Measurements from ENCODE around the gene EPS8L2.

Gene EPS8L2

DNA sequence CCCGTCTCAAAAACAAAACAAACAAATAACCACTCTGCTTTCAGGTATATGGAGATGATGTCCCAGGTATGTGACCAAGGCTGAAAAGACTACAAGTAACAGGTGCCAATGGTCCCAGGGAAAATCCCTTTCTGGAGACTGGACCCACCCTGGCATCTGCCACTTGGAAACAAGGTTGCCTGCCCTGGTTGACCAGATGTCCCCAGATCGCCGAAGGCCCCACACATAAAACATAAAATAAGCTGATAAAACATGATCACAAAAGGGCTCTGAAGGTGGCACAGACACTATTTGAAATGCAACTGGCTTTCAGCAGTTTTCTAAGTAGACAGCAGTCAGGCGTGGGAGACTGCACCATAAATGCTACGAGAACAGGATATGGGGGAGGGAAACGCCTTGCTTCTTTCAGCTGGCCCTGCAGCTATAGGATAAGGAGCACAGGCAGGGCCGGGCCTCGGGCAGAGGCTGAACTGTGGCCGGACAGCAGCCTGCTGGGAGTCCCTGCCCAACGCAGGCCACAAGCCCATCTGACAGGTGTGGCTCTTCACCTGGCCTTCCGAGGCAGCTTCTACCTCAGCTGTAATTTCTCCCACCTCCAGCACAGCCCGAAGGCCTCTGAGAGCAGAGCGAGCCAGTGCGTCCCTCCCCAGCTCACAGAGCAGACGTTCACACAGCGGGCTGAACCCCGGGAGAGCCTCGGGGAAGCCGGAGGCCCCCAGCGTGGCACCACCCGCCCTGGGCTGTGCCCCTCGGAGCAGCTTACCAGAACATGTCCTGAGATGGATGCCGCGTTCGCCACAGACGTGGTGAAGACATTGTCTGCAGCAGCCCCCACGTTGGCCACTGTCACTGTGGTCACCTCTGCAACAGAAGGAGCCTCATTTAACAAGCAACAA, 15.0 kb upstream of the EPS8L2 start:
- TF ChIP-seq, protein P1, sequence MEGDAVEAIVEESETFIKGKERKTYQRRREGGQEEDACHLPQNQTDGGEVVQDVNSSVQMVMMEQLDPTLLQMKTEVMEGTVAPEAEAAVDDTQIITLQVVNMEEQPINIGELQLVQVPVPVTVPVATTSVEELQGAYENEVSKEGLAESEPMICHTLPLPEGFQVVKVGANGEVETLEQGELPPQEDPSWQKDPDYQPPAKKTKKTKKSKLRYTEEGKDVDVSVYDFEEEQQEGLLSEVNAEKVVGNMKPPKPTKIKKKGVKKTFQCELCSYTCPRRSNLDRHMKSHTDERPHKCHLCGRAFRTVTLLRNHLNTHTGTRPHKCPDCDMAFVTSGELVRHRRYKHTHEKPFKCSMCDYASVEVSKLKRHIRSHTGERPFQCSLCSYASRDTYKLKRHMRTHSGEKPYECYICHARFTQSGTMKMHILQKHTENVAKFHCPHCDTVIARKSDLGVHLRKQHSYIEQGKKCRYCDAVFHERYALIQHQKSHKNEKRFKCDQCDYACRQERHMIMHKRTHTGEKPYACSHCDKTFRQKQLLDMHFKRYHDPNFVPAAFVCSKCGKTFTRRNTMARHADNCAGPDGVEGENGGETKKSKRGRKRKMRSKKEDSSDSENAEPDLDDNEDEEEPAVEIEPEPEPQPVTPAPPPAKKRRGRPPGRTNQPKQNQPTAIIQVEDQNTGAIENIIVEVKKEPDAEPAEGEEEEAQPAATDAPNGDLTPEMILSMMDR (IDR thresholded peaks at IDR 0.05; ENCODE audit: low read depth, low read length), result no peak
- H3K27me3 ChIP-seq (ENCODE audit: insufficient read depth, low read depth, severe bottlenecking), result no peaks in the 10 kb centered on the region
- H3K4me3 ChIP-seq (ENCODE audit: low read depth, low read length), result no peak overlapping the region
- peaks cover 47% of the 10 kb centered on the region for H3K36me3 ChIP-seq
- no peaks in the 10 kb centered on the region for H3K9me3 ChIP-seq (ENCODE audit: severe bottlenecking)
- no peak for DNase-seq
- H3K27ac ChIP-seq, result no peak overlapping the region; the same call in none of the 2 replicates

DNA sequence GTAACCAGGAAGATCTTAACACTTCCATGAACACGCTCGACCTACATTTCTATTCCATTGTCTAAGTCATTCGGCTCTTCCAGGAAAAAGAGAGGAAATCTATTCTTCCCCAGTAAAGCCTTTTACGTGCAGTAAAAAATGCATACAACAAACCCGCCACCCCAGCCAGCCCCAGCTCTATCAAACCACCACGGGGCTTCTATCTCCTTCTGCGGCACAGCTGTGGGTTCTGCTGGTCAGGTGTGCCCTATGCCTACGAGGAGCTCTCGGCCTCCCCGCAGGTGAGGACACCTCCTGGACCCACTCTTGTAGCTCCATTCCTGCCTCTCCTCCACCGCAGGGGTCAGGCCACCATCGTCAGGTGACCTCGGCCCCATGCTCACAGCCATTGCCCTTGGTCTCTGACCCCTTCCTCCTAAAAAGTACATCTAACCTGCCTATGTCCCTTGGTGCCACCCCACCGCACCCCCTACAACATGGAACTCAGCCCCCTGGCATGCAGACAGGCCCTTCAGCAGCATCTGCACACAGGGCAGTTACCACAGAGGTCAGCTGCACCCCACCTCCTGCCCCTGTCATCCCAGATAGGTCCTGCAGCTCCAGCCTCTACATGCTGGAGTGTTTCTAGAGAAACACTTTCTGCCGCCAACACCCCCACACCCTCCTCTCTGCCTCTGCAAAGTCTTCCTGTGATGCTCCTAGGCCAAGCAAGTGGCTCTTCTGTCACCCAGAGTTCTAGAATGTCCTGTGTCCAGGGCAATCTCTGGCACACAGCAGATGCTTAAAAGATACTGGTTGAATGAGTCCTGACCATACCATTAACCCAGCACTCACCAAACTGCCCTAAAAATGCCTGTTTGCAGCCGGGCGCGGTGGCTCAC, 14.1 kb upstream of the EPS8L2 start:
- DNase-seq, result no peak
- TF ChIP-seq, protein P1 (IDR thresholded peaks at IDR 0.05; ENCODE audit: low read depth, low read length), result no peak
- Histone ChIP-seq H3K27me3 (ENCODE audit: insufficient read depth, low read depth, severe bottlenecking) (no peaks in the 10 kb centered on the region), H3K36me3 (peaks cover 39% of the 10 kb centered on the region), H3K27ac (no peak overlapping the region), H3K4me3 (ENCODE audit: low read depth, low read length) (no peak overlapping the region), H3K9me3 (ENCODE audit: severe bottlenecking) (no peaks in the 10 kb centered on the region)

DNA sequence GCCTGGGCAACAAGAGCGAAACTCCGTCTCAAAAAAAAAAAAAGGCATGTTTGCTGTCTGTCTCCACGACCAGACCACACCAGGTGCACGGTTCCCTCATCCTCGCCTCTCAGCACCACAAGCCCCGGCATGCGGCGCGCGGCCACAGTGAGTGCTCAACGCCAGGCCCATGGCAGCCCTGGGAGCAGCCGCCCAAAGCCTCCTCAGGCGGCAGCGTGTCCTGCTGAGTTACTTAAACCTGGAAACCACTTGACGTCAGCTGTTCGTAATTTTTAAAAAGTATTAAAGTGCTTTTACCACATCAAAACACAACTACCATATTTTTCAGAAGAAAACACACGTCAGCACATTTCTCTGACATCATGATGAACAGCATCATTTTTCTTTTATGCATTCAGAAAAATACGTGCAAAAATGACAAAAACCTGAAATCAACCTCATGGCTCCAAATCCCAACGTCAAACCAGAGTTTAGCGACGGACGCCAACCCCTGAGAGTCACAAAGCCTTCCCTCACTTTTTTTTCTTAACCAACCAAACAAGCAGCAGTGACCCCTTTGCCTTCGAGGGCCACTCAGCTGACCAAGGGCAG, 13.1 kb upstream of the EPS8L2 start:
- no peaks in the 10 kb centered on the region for H3K27me3 ChIP-seq (ENCODE audit: insufficient read depth, low read depth, severe bottlenecking)
- peaks cover 30% of the 10 kb centered on the region for H3K36me3 ChIP-seq
- H3K4me3 ChIP-seq (ENCODE audit: low read depth, low read length), result no peak overlapping the region
- no peak overlapping the region for H3K27ac ChIP-seq
- H3K9me3 ChIP-seq (ENCODE audit: severe bottlenecking), result no peaks in the 10 kb centered on the region
- DNase-seq, result no peak
- TF ChIP-seq, protein P1 (IDR thresholded peaks at IDR 0.05; ENCODE audit: low read depth, low read length), result no peak

DNA sequence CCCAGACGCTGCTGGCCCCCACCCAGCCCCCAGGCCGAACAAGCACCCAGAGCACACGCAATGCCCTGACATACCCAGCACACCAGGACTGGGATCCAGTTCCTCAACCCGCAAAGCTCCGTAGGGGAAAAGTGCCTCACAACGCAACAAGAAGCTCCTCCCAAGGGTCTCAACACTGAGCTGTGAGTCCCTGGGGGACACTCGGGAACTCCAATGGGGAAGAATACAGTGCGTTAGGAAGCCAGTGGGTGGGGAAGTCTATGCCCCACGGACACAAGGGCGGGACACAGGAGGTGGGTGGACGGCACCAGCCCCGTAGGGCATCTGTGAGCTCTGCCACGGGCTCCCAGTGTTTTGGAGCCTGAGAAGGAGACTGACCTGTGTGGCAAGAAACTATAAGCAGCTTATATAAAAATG, 12.6 kb upstream of the EPS8L2 start:
- Histone ChIP-seq H3K27ac (no peak overlapping the region), H3K9me3 (ENCODE audit: severe bottlenecking) (no peaks in the 10 kb centered on the region), H3K27me3 (ENCODE audit: insufficient read depth, low read depth, severe bottlenecking) (no peaks in the 10 kb centered on the region), H3K4me3 (ENCODE audit: low read depth, low read length) (peak overlapping the region; percentile 82), H3K36me3 (peaks cover 25% of the 10 kb centered on the region)
- no peak for DNase-seq
- TF ChIP-seq, protein P1 (IDR thresholded peaks at IDR 0.05; ENCODE audit: low read depth, low read length), result no peak

DNA sequence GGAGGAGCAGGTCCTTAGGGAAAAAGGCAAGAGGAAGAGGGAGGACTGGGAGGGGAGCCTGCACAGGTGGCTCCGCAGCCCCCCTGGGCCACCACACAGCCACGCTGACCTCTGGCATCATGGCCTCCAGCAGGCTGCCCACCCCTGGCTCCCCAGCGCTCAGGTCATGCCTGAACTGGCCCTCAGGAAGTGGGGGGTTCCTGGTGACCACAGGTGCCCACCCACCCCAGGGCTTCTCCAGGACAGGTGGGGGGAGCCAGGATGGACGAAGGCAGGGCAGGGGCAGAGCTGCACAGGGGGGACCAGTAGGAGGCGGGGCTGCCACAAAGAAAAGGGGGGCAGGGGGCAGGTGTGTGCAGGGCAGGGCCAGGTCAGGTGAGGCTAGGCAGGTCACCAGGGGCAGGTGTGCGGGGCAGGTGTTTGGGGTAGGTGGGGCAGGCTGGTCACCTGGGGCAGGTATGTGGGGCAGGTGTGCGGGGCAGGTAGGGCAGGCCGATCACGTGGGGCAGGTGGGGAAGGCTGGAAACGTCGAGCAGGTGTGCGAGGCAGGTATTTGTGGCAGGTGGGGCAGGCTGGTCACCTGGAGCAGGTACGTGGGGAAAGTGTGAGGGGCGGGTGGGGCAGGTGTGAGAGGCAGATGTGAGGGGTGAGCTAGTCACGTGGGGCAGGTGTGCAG, 12.0 kb upstream of the EPS8L2 start:
- H3K36me3 ChIP-seq, result peaks cover 20% of the 10 kb centered on the region
- H3K27ac ChIP-seq, result no peak overlapping the region; the same call in 1 of the 2 replicates
- TF ChIP-seq, protein P1 (IDR thresholded peaks at IDR 0.05; ENCODE audit: low read depth, low read length), result no peak
- DNase-seq, result no peak
- H3K27me3 ChIP-seq (ENCODE audit: insufficient read depth, low read depth, severe bottlenecking), result no peaks in the 10 kb centered on the region
- H3K4me3 ChIP-seq (ENCODE audit: low read depth, low read length), result peak overlapping the region; percentile 82
- H3K9me3 ChIP-seq (ENCODE audit: severe bottlenecking), result no peaks in the 10 kb centered on the region

All from WERI-Rb-1 (cell line).